Ishikawa (cell line): ENCODE data around the gene SATB1.

Experiments used
- CEBPB ChIP-seq: IDR thresholded peaks from 2 replicates; pipeline ENCODE4 v1.6.1; 2012
- CREB1 ChIP-seq: IDR thresholded peaks from 2 replicates; pipeline ENCODE4 v1.6.1; 2012; ENCODE audit warnings: low read depth
- EGR1 ChIP-seq: IDR thresholded peaks from 2 replicates; pipeline ENCODE4 v1.6.1; 2012
- EP300 ChIP-seq: IDR thresholded peaks from 2 replicates; pipeline ENCODE4 v1.6.1; 2012; ENCODE audit warnings: borderline replicate concordance
- FOXM1 ChIP-seq: IDR thresholded peaks from 2 replicates; pipeline ENCODE4 v1.6.1; 2012; ENCODE audit warnings: low read depth, borderline replicate concordance
- NFIC ChIP-seq: IDR thresholded peaks from 2 replicates; pipeline ENCODE4 v1.6.1; 2012
- RAD21 ChIP-seq: IDR thresholded peaks from 2 replicates; pipeline ENCODE4 v1.6.1; 2012; ENCODE audit warnings: low read depth
- TAF1 ChIP-seq: IDR thresholded peaks from 2 replicates; pipeline ENCODE4 v1.6.1; 2012; ENCODE audit warnings: low read depth, mild to moderate bottlenecking
- TCF12 ChIP-seq: IDR thresholded peaks from 2 replicates; pipeline ENCODE4 v1.6.1; 2012; ENCODE audit warnings: low read depth
- TEAD4 ChIP-seq: IDR thresholded peaks from 2 replicates; pipeline ENCODE4 v1.6.1; 2012
- YY1 ChIP-seq: IDR thresholded peaks from 2 replicates; pipeline ENCODE4 v1.6.1; 2012; ENCODE audit warnings: low read depth
- ZBTB7A ChIP-seq: IDR thresholded peaks from 2 replicates; pipeline ENCODE4 v1.6.1; 2012; ENCODE audit warnings: low read depth
- TF ChIP-seq, protein P1 (sequence below): IDR thresholded peaks from 2 replicates; pipeline ENCODE4 v1.6.1; 2012
- TF ChIP-seq, protein P2 (sequence below): IDR thresholded peaks from 2 replicates; pipeline ENCODE4 v1.6.1; 2012
- TF ChIP-seq, protein P3 (sequence below): IDR thresholded peaks from 2 replicates; pipeline ENCODE4 v1.6.1; 2012; ENCODE audit warnings: low read depth, mild to moderate bottlenecking

Gene SATB1

DNA sequence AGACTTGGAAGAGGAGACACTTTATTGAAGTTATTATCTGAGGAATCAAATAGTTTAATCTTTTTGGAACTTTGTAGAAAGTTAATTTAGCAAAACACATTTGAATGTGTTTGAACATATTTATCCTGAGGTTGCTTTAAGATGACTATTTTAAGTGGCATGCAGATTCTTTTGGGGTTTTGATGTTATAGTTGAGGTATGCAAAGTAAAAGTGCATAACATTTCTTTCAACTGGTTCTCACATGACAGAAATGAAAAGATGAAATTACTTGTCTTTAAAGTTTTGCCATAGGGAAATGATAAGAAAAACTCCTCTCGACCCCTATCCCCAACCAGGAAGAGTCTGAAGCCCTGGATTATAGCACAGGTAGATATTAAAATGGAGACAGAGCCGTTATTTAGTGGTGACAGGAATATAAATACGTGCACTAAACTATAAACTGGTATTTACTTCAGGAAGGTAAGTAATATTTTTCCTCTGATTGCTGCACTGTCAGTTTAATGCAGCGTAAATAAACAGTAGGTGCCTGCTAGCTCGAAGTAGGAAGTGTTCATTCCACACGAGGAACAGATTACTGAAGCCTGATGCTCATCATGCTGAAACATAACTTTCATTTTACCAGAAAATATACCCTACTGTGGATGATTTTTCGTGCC is 15.1 kb upstream of the SATB1 start:
- TF ChIP-seq NFIC (no peak), EGR1 (no peak), CREB1 (no peak), TCF12 (no peak), TEAD4 (no peak), EP300 (no peak), ZBTB7A (no peak), FOXM1 (no peak), RAD21 (no peak)
- TF ChIP-seq, protein P1, sequence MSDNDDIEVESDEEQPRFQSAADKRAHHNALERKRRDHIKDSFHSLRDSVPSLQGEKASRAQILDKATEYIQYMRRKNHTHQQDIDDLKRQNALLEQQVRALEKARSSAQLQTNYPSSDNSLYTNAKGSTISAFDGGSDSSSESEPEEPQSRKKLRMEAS = no peak
- TF ChIP-seq, protein P2, sequence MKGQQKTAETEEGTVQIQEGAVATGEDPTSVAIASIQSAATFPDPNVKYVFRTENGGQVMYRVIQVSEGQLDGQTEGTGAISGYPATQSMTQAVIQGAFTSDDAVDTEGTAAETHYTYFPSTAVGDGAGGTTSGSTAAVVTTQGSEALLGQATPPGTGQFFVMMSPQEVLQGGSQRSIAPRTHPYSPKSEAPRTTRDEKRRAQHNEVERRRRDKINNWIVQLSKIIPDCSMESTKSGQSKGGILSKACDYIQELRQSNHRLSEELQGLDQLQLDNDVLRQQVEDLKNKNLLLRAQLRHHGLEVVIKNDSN = no peak

DNA sequence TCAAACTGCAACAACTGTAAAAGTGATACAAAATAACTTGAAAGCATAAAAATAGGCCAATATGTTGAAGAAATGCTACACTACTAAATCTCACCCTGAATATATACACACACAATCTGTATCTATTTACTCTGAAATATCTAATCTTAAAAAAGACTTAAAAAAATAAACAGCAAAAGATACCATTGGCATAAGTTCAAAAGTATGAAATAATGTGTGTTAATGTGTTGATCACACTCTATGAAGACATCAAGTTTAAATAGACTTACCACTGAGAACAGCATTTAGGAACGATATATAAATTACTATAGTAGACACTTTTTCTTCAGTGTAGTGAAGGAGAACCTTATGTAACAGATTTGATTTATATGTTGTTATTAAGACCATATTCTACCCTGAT is 14.1 kb upstream of the SATB1 start:
- TF ChIP-seq CEBPB (no peak), NFIC (no peak), EP300 (no peak), YY1 (no peak), CREB1 (no peak), EGR1 (no peak), ZBTB7A (no peak), TCF12 (no peak), TEAD4 (no peak), FOXM1 (no peak), TAF1 (no peak), RAD21 (no peak)
- TF ChIP-seq, protein P3, sequence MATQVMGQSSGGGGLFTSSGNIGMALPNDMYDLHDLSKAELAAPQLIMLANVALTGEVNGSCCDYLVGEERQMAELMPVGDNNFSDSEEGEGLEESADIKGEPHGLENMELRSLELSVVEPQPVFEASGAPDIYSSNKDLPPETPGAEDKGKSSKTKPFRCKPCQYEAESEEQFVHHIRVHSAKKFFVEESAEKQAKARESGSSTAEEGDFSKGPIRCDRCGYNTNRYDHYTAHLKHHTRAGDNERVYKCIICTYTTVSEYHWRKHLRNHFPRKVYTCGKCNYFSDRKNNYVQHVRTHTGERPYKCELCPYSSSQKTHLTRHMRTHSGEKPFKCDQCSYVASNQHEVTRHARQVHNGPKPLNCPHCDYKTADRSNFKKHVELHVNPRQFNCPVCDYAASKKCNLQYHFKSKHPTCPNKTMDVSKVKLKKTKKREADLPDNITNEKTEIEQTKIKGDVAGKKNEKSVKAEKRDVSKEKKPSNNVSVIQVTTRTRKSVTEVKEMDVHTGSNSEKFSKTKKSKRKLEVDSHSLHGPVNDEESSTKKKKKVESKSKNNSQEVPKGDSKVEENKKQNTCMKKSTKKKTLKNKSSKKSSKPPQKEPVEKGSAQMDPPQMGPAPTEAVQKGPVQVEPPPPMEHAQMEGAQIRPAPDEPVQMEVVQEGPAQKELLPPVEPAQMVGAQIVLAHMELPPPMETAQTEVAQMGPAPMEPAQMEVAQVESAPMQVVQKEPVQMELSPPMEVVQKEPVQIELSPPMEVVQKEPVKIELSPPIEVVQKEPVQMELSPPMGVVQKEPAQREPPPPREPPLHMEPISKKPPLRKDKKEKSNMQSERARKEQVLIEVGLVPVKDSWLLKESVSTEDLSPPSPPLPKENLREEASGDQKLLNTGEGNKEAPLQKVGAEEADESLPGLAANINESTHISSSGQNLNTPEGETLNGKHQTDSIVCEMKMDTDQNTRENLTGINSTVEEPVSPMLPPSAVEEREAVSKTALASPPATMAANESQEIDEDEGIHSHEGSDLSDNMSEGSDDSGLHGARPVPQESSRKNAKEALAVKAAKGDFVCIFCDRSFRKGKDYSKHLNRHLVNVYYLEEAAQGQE = no peak
- TF ChIP-seq, protein P1 = no peak
- TF ChIP-seq, protein P2 = no peak

DNA sequence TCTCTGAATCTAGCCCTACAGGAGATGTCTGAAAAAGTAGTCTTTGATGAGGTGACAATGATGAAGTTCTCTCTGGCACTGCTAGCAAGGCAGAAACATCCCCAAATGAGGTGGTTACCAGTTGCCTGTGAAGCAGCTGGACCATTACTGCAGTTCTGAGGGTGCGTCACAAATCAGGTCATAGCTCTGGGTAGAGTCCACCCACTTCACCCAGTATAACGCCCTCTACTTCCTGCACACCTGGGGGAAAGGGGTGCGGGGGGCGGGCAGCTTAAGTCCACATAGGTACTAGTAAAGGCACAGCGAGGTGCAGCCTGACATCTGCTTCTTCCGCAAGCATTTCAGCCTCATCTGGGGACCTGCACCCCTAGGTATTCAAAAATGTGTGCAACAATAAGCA is 13.4 kb upstream of the SATB1 start:
- TF ChIP-seq CREB1 = no peak
- TF ChIP-seq TCF12 = no peak
- no peak for TF ChIP-seq EP300
- no peak for TF ChIP-seq ZBTB7A
- TF ChIP-seq YY1 = no peak
- TF ChIP-seq, protein P3 = no peak
- no peak for TF ChIP-seq FOXM1
- TF ChIP-seq TEAD4 = no peak
- TF ChIP-seq NFIC = no peak
- no peak for TF ChIP-seq EGR1
- TF ChIP-seq, protein P1 = no peak
- TF ChIP-seq RAD21 = no peak
- no peak for TF ChIP-seq CEBPB
- TF ChIP-seq, protein P2 = no peak
- no peak for TF ChIP-seq TAF1

DNA sequence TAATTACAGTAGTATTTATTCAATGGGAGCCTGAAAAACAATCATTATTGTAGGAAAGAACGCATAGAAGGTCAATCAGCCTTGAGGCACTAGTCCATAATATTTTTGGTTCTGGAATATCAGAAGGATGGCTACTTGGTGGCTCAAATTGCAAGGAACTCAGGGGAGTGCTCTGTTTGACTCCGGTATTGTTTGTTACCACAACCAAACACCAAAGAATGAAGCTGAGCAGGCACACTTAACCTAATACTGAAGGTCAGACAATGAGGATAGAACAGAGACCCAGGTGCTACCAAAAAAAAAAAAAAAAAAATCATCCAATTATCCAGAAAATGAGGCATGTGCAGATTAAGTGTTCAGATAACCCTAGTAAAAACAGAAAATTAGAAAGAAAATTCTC is 11.1 kb upstream of the SATB1 start:
- no peak for TF ChIP-seq ZBTB7A
- TF ChIP-seq TEAD4 = no peak
- TF ChIP-seq EGR1 = no peak
- TF ChIP-seq, protein P1 = no peak
- TF ChIP-seq TCF12 = no peak
- no peak for TF ChIP-seq RAD21

DNA sequence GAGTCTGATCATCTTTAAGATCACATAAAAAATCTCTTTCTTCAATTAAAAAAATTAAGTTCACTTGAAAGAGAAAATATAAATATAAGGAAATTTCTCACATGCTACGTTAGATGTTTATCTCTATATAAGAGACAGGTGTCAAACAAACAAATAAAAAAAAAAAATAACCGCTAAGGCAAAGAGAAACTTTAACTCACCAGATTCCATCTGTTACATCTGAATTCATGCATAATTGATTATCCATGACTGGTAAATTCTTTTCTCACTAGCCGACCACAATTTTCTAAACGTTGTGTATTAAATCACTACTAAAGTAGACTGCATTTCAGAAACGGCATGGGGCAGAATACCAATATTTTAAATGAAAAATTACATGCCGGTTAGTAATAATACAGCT is 9.6 kb upstream of the SATB1 start:
- TF ChIP-seq EP300 (no peak), CREB1 (no peak), FOXM1 (no peak), RAD21 (no peak), CEBPB (no peak), EGR1 (no peak), TEAD4 (no peak), ZBTB7A (no peak)
- TF ChIP-seq, protein P2 = no peak
- TF ChIP-seq, protein P1 = no peak
